Activated T-cell treated with anti-CD3 and anti-CD28 coated beads for 48 hours (primary cell): ENCODE data around the gene OR2K2.
"Not testable (repeated sequence)": the region's sequence is repeated elsewhere in the genome, so short reads cannot be mapped to it uniquely, and the experiment has no call there.

Source experiments
- DNase-seq: peaks from one replicate; pipeline ENCODE4 v3.0.0-alpha.2; 2020; ENCODE audit warnings: low read depth

The OR2K2 gene

DNA sequence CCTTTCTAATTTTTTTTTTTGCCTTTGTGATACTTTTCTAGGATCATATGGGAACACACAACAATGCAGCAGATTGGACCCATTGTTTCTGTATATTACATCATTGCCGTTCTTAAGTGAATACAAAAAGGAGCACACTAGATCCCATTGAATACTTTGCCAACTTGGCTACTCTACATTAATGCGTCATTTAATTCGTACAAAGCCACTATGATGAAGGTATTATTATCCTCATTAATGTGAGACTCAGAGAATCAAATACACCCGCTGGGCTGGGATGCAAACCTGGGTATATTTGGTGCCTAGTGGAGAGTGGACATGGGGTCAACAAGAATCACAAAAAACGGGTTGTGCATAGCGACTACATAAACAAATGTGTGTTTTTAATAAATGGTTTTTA lies 31.9 kb downstream of the OR2K2 start:
- DNase-seq = no peak

DNA sequence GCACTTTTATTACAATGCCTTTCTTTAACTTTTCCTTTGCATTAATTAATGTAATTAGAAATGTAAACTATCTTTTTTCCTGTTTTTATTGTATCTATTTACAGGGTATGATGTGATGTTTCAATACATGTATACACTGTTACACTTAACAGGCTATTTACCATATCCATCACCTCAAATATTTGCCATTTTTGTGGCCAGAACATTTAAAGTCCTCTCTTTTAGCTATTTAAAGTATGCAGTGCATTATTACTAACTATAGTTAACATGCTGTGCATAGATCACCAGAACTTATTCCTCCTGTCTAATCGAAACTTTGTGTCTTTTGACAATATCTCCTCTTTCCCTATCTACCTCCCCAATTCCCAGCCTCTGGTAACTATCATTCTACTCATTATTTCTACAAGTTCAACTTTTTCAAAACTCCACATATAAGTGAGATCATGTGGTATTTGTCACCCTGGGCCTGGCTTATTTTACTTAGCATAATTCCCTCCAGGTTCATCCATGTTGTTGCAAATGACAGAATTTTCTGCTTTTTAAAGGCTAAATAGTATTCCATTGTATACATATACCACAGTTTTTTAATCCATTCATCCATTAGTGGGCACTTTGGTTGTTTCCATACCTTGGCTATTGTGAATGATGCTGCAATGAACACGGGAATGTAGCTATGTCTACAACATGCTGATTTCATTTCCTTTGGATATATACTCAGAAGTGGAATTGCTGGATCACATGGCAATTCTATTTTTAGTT lies 32.8 kb downstream of the OR2K2 start:
- no peak for DNase-seq

DNA sequence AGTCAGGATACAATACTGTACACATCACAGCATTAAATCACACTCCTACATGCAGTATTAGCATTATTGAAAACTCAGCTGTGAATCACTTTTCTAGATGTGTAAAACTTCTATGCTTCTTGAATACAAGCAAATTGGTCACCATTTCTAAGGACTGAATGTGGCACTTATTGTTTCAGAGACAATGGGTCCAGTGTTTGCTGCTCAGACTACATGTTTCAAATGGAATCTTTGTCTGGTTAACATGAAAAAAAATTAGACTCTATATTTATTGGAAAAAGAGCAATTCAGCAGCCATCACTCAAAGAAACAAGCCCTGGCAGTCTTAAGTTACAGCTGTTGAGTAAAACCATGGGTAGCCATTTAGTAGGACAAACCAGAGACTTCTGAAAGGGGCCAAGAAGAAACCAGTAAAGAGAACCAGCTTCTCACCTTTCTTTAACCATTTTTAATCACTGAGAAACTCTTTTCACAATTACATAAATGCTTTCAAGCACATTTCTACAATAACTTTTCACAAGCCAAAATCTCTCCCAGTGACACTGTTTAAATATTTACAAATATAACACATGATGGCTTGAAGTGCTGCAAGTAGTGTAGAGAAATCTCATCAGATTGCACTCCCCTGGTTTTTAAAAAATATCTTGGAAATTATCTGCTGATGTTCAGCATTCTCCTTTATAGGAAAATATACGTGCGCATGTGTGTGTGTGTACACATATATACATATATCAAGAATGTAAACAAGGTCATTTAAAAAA lies 35.2 kb downstream of the OR2K2 start:
- DNase-seq = no peak

DNA sequence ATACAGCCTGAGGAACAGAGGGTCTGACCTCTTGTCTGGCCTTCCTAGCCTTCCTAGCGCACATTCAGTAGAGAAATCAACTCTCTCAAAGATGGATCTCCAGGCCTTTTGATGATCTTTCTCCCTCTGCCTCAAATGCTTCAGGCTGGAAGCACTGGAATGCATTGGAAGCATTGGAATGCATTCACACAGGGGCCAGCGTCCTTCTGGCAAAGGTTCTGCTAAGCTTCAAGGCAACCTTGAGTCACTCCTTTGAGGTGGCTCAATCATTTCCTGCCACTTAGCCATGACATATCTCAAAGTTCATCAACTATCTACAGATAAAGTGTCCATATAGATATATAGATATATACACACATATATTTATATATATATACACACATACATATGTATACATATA lies 42.9 kb downstream of the OR2K2 start:
- no peak for DNase-seq

DNA sequence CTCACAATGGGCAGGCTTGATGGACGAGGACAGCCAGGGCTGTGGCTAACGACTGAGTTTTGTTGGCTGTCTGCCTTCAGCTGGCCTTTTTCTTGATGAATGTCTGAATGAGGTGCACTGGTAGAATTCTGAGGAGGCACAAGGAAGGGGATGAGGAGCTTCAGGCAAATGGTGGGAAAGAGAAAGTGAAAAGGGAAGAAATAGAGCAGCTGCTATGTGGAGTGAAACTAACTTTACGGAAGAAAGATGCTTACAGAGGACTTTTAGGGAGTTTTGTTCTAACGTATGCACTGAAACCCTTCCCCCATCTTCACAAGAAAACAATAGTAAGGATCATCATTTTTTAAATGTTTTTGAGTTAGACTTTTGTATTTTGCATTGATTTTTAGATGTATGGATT lies 45.3 kb downstream of the OR2K2 start:
- no peak for DNase-seq

DNA sequence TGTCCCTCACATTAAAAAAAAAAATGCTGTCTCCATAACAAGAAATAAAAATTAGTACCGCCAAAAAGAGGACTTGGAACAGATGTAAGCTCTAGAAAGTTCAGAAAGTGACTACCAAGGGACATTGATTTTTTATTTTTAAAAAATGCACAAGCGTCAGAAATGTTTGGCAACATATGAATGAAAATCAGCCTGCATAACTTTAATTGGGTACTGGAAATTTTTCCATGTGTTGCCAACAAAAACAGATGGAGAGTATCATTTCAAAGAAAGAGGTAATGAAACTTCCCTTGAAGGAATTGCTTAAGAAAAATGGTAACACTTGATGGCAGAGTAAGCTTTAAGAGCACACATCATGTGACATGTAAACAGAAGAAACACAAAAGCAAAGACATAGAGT lies 47.2 kb downstream of the OR2K2 start:
- no peak for DNase-seq

DNA sequence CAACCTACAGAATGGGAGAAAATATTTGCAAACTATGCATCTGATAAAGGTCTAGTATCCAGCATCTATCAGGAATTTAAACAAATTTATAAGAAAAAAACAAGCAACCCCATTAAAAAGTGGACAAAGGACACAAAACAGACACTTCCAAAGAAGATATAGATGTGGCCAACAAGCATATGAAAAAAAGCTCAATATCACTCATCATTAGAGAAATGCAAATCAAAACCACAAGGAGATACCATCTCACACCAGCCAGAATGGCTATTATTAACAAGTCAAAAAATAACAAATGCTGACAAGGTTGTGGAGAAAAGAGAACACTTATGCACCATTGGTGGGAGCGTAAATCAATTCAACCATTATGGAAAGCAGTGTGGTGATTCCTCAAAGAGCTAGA lies 49.2 kb downstream of the OR2K2 start:
- DNase-seq = not testable (repeated sequence)
